ENCODE data around the gene DCP1B. TPM values are rescaled to one million over a fixed set of nuclear protein-coding genes. Genes with fewer than 3 reads are reported as not detected.

DCP1B gene
- total RNA-seq, 1 donor: 13.0 TPM

GRCh38 chr12:2046957-2047356 lies 42.7 kb upstream of the DCP1B start:
- peaks cover 10% of the 10 kb centered on the region for H3K4me1 ChIP-seq (ENCODE audit: insufficient read depth, low read length)
- no peaks in the 10 kb centered on the region for H4K20me1 ChIP-seq (ENCODE audit: insufficient read depth, low read length)

GRCh38 chr12:2044165-2044564 lies 39.9 kb upstream of the DCP1B start:
- no peaks in the 10 kb centered on the region for H3K9me3 ChIP-seq (ENCODE audit: low read depth, low read length)
- no peaks in the 10 kb centered on the region for H3K79me2 ChIP-seq (ENCODE audit: insufficient read depth, low read length)
- TF ChIP-seq CTCF (IDR thresholded peaks at IDR 0.05; ENCODE audit: extremely low read depth, low read depth, low read length): no peak
- H3K36me3 ChIP-seq (ENCODE audit: insufficient read depth, low read length): no peaks in the 10 kb centered on the region
- no peak for DNase-seq (ENCODE audit: insufficient read length, low spot score, missing footprints)
- no peak overlapping the region for H3K4me3 ChIP-seq (ENCODE audit: insufficient read depth, low read length)
- H3K4me1 ChIP-seq (ENCODE audit: insufficient read depth, low read length): no peaks in the 10 kb centered on the region
- H3K27me3 ChIP-seq (ENCODE audit: insufficient read depth, low read length): peaks cover 46% of the 10 kb centered on the region
- no peak overlapping the region for H3K27ac ChIP-seq (ENCODE audit: low read depth, low read length)
- no peaks in the 10 kb centered on the region for H4K20me1 ChIP-seq (ENCODE audit: insufficient read depth, low read length)
- no peak overlapping the region for H2AFZ ChIP-seq (ENCODE audit: low read length)
- no peak overlapping the region for H3K4me2 ChIP-seq (ENCODE audit: insufficient read depth, low read length)

More at GRCh38 chr12:2046957-2047356, 42.7 kb upstream of the DCP1B start:
- no peak overlapping the region for H3K4me2 ChIP-seq (ENCODE audit: insufficient read depth, low read length)
- H3K4me3 ChIP-seq (ENCODE audit: insufficient read depth, low read length): no peak overlapping the region
- no peak for DNase-seq (ENCODE audit: insufficient read length, low spot score, missing footprints)
- no peak overlapping the region for H3K27ac ChIP-seq (ENCODE audit: low read depth, low read length)
- H2AFZ ChIP-seq (ENCODE audit: low read length): no peak overlapping the region
- H3K36me3 ChIP-seq (ENCODE audit: insufficient read depth, low read length): no peaks in the 10 kb centered on the region
- TF ChIP-seq CTCF (IDR thresholded peaks at IDR 0.05; ENCODE audit: extremely low read depth, low read depth, low read length): no peak
- no peaks in the 10 kb centered on the region for H3K9me3 ChIP-seq (ENCODE audit: low read depth, low read length)
- H3K27me3 ChIP-seq (ENCODE audit: insufficient read depth, low read length): peaks cover 25% of the 10 kb centered on the region
- no peaks in the 10 kb centered on the region for H3K79me2 ChIP-seq (ENCODE audit: insufficient read depth, low read length)

- DNase-seq (ENCODE audit: insufficient read length, low spot score, missing footprints): no peak
Measured at GRCh38 chr12:2043054-2043453, 38.8 kb upstream of the DCP1B start.

GRCh38 chr12:2039034-2039433 lies 34.8 kb upstream of the DCP1B start:
- Histone ChIP-seq H3K27me3 (ENCODE audit: insufficient read depth, low read length) (peaks cover 59% of the 10 kb centered on the region), H3K4me1 (ENCODE audit: insufficient read depth, low read length) (peaks cover 13% of the 10 kb centered on the region), H3K9me3 (ENCODE audit: low read depth, low read length) (no peaks in the 10 kb centered on the region), H4K20me1 (ENCODE audit: insufficient read depth, low read length) (no peaks in the 10 kb centered on the region), H3K4me3 (ENCODE audit: insufficient read depth, low read length) (no peak overlapping the region), H3K79me2 (ENCODE audit: insufficient read depth, low read length) (no peaks in the 10 kb centered on the region), H2AFZ (ENCODE audit: low read length) (no peak overlapping the region), H3K4me2 (ENCODE audit: insufficient read depth, low read length) (no peak overlapping the region), H3K27ac (ENCODE audit: low read depth, low read length) (no peak overlapping the region), H3K36me3 (ENCODE audit: insufficient read depth, low read length) (no peaks in the 10 kb centered on the region)
- no peak for DNase-seq (ENCODE audit: insufficient read length, low spot score, missing footprints)
- TF ChIP-seq CTCF (IDR thresholded peaks at IDR 0.05; ENCODE audit: extremely low read depth, low read depth, low read length): no peak

More at GRCh38 chr12:2043054-2043453, 38.8 kb upstream of the DCP1B start:
- Histone ChIP-seq H3K4me1 (ENCODE audit: insufficient read depth, low read length) (no peaks in the 10 kb centered on the region), H2AFZ (ENCODE audit: low read length) (no peak overlapping the region), H3K36me3 (ENCODE audit: insufficient read depth, low read length) (no peaks in the 10 kb centered on the region), H3K79me2 (ENCODE audit: insufficient read depth, low read length) (no peaks in the 10 kb centered on the region), H3K27me3 (ENCODE audit: insufficient read depth, low read length) (peaks cover 57% of the 10 kb centered on the region), H3K4me2 (ENCODE audit: insufficient read depth, low read length) (no peak overlapping the region), H3K27ac (ENCODE audit: low read depth, low read length) (no peak overlapping the region), H3K4me3 (ENCODE audit: insufficient read depth, low read length) (no peak overlapping the region), H4K20me1 (ENCODE audit: insufficient read depth, low read length) (no peaks in the 10 kb centered on the region), H3K9me3 (ENCODE audit: low read depth, low read length) (no peaks in the 10 kb centered on the region)
- TF ChIP-seq CTCF (IDR thresholded peaks at IDR 0.05; ENCODE audit: extremely low read depth, low read depth, low read length): no peak

Measured in osteoblast (primary cell).